Lower leg skin (tissue), 3 donors: ENCODE data around the gene PCDHGB1.

Experiments
- POLR2A ChIP-seq, 2 donors: fragments of 450-650 bp; IDR thresholded peaks; one replicate each; pipeline ENCODE4 v1.6.1; 2016 to 2017; ENCODE audit warnings: antibody characterized with exemption in 2 of 2, mild to moderate bottlenecking in 1 of 2, moderate library complexity in 1 of 2
- TF ChIP-seq, protein P1 (sequence below), 3 donors: fragments of 450-650 bp; IDR thresholded peaks; one replicate each; pipeline ENCODE4 v1.5.1; 2016; ENCODE audit warnings: antibody characterized with exemption in 3 of 3, mild to moderate bottlenecking in 3 of 3, moderate library complexity in 2 of 3

DNA sequence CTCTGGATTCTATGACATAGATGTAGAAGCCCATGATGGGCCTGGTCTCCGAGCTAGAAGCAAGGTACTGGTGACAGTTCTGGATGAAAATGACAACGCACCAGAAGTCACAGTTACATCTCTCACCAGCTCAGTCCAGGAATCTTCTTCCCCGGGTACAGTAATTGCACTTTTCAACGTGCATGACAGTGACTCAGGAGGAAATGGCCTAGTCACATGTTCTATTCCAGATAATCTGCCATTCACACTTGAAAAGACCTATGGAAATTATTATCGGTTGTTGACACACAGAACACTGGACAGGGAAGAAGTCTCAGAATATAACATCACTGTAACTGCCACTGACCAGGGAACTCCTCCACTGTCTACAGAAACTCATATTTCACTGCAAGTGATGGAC is 6.2 kb downstream of the PCDHGB1 start:
- TF ChIP-seq, protein P1, sequence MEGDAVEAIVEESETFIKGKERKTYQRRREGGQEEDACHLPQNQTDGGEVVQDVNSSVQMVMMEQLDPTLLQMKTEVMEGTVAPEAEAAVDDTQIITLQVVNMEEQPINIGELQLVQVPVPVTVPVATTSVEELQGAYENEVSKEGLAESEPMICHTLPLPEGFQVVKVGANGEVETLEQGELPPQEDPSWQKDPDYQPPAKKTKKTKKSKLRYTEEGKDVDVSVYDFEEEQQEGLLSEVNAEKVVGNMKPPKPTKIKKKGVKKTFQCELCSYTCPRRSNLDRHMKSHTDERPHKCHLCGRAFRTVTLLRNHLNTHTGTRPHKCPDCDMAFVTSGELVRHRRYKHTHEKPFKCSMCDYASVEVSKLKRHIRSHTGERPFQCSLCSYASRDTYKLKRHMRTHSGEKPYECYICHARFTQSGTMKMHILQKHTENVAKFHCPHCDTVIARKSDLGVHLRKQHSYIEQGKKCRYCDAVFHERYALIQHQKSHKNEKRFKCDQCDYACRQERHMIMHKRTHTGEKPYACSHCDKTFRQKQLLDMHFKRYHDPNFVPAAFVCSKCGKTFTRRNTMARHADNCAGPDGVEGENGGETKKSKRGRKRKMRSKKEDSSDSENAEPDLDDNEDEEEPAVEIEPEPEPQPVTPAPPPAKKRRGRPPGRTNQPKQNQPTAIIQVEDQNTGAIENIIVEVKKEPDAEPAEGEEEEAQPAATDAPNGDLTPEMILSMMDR (IDR thresholded peaks at IDR 0.05): no peak
- no peak for TF ChIP-seq POLR2A (IDR thresholded peaks at IDR 0.05)
